Activated T-cell treated with anti-CD3 and anti-CD28 coated beads, Interleukin-2, amount 50 U/mL, for 4 hours (primary cell): ENCODE results near the gene KCNRG. TPM values are rescaled to one million over a fixed set of nuclear protein-coding genes. Genes with fewer than 3 reads are reported as not detected.

ENCODE experiments used
- ATAC-seq, 2 donors: fragments of 200-7000 bp; cut with Tn5 transposase; one replicate each; pipeline ENCODE4 v1.10.0; 2021
- DNase-seq: peaks from one replicate; pipeline ENCODE4 v3.0.0-alpha.2; 2020
- H3K27me3 Mint-ChIP-seq: one replicate; pipeline ENCODE4 v1.8.0; 2021; ENCODE audit warnings: low read depth, mixed read lengths
- H3K36me3 Mint-ChIP-seq: one replicate; pipeline ENCODE4 v1.8.0; 2022; ENCODE audit warnings: mixed read lengths; ENCODE audit not compliant: insufficient read depth
- H3K4me1 Mint-ChIP-seq: one replicate; pipeline ENCODE4 v1.8.0; 2021; ENCODE audit warnings: low read depth, mixed read lengths
- H3K4me3 Mint-ChIP-seq: one replicate; pipeline ENCODE4 v1.8.0; 2021; ENCODE audit warnings: mild to moderate bottlenecking, moderate library complexity, mixed read lengths
- H3K9me3 Mint-ChIP-seq: one replicate; pipeline ENCODE4 v1.8.0; 2021; ENCODE audit warnings: mixed read lengths
- total RNA-seq, 3 donors: library from RNA; stranded (reverse); gene quantifications; one replicate each; pipeline ENCODE4 v1.2.1, GENCODE V29; 2021

The KCNRG gene
- total RNA-seq, 3 donors from 2014 or later, result 0.18 to 0.82 (median 0.42) TPM

- ATAC-seq, result peak; percentile 85 to 87
- Mint-ChIP-seq H3K4me3 (peak within 1 kb of the TSS; percentile 89), H3K4me1 (peaks cover 42% of the 10 kb centered on the region), H3K36me3 (peaks cover 12% of the 10 kb centered on the region), H3K9me3 (no peaks in the 10 kb centered on the region), H3K27me3 (no peaks in the 10 kb centered on the region)
- peak; percentile 74 for DNase-seq
Observed at GRCh38 chr13:49996951-49997895, 18.0 kb upstream of the KCNRG start, which contains the start of gene TRIM13. TSS of gene TRIM13 (plus strand) at chr13:49997042. CDS start at chr13:50011941, 14,899 bp downstream.

GRCh38 chr13:49997955-49998354 is 17.3 kb upstream of the KCNRG start:
- Mint-ChIP-seq H3K9me3 (no peaks in the 10 kb centered on the region), H3K36me3 (peaks cover 12% of the 10 kb centered on the region), H3K27me3 (no peaks in the 10 kb centered on the region), H3K4me1 (peaks cover 47% of the 10 kb centered on the region), H3K4me3 (peak overlapping the region; percentile 89)
- ATAC-seq, result no peak
- DNase-seq, result no peak

- Mint-ChIP-seq H3K9me3 (no peaks in the 10 kb centered on the region), H3K36me3 (peaks cover 12% of the 10 kb centered on the region), H3K27me3 (no peaks in the 10 kb centered on the region), H3K4me1 (peaks cover 52% of the 10 kb centered on the region), H3K4me3 (peak overlapping the region; percentile 89)
- ATAC-seq (no peak), DNase-seq (peak; percentile 10)
Observed at GRCh38 chr13:49998714-49999624, 16.3 kb upstream of the KCNRG start.

GRCh38 chr13:50001287-50001686 is 14.0 kb upstream of the KCNRG start:
- peaks cover 57% of the 10 kb centered on the region for H3K4me1 Mint-ChIP-seq

GRCh38 chr13:50006426-50007135 is 8.7 kb upstream of the KCNRG start:
- H3K4me1 Mint-ChIP-seq, result peaks cover 39% of the 10 kb centered on the region
- H3K27me3 Mint-ChIP-seq, result no peaks in the 10 kb centered on the region
- H3K36me3 Mint-ChIP-seq, result peaks cover 23% of the 10 kb centered on the region
- H3K9me3 Mint-ChIP-seq, result no peaks in the 10 kb centered on the region
- H3K4me3 Mint-ChIP-seq, result no peak overlapping the region
- no peak for ATAC-seq
- no peak for DNase-seq

More at GRCh38 chr13:50001287-50001686, 14.0 kb upstream of the KCNRG start:
- DNase-seq, result no peak
- Mint-ChIP-seq H3K9me3 (no peaks in the 10 kb centered on the region), H3K27me3 (no peaks in the 10 kb centered on the region), H3K36me3 (peaks cover 17% of the 10 kb centered on the region), H3K4me3 (no peak overlapping the region)
- no peak for ATAC-seq

- no peaks in the 10 kb centered on the region for H3K9me3 Mint-ChIP-seq
- H3K4me1 Mint-ChIP-seq, result peaks cover 44% of the 10 kb centered on the region
- H3K4me3 Mint-ChIP-seq, result no peak overlapping the region
- ATAC-seq, result no peak
- peaks cover 45% of the 10 kb centered on the region for H3K36me3 Mint-ChIP-seq
- no peak for DNase-seq
- H3K27me3 Mint-ChIP-seq, result no peaks in the 10 kb centered on the region
Observed at GRCh38 chr13:50011461-50011860, 3.8 kb upstream of the KCNRG start.

GRCh38 chr13:50012396-50013169 is 2.7 kb upstream of the KCNRG start:
- H3K36me3 Mint-ChIP-seq, result peaks cover 44% of the 10 kb centered on the region

GRCh38 chr13:50014386-50014785 is 858 bp upstream of the KCNRG start:
- Mint-ChIP-seq H3K27me3 (no peaks in the 10 kb centered on the region), H3K9me3 (no peaks in the 10 kb centered on the region), H3K4me1 (peaks cover 46% of the 10 kb centered on the region), H3K36me3 (peaks cover 54% of the 10 kb centered on the region), H3K4me3 (no peak overlapping the region)
- DNase-seq (no peak), ATAC-seq (no peak)

More at GRCh38 chr13:50012396-50013169, 2.7 kb upstream of the KCNRG start:
- H3K4me1 Mint-ChIP-seq, result peaks cover 42% of the 10 kb centered on the region
- DNase-seq, result no peak
- H3K4me3 Mint-ChIP-seq, result no peak overlapping the region
- ATAC-seq, result no peak
- no peaks in the 10 kb centered on the region for H3K9me3 Mint-ChIP-seq
- H3K27me3 Mint-ChIP-seq, result no peaks in the 10 kb centered on the region

GRCh38 chr13:50015750-50016149 is 506 bp downstream of the KCNRG start:
- DNase-seq (no peak), ATAC-seq (no peak)

GRCh38 chr13:50016444-50016843 is 1.2 kb downstream of the KCNRG start:
- Mint-ChIP-seq H3K9me3 (no peaks in the 10 kb centered on the region), H3K27me3 (no peaks in the 10 kb centered on the region), H3K4me1 (peaks cover 36% of the 10 kb centered on the region), H3K36me3 (peaks cover 45% of the 10 kb centered on the region), H3K4me3 (no peak overlapping the region)
- no peak for ATAC-seq
- no peak for DNase-seq

More at GRCh38 chr13:50015750-50016149, 506 bp downstream of the KCNRG start:
- Mint-ChIP-seq H3K4me3 (no peak overlapping the region), H3K4me1 (peaks cover 41% of the 10 kb centered on the region), H3K9me3 (no peaks in the 10 kb centered on the region), H3K36me3 (peaks cover 50% of the 10 kb centered on the region), H3K27me3 (no peaks in the 10 kb centered on the region)

GRCh38 chr13:50017819-50018218 is 2.6 kb downstream of the KCNRG start:
- peaks cover 34% of the 10 kb centered on the region for H3K36me3 Mint-ChIP-seq
- no peaks in the 10 kb centered on the region for H3K27me3 Mint-ChIP-seq
- DNase-seq (no peak), ATAC-seq (no peak)
- H3K9me3 Mint-ChIP-seq, result no peaks in the 10 kb centered on the region
- peaks cover 26% of the 10 kb centered on the region for H3K4me1 Mint-ChIP-seq
- no peak overlapping the region for H3K4me3 Mint-ChIP-seq

GRCh38 chr13:50025436-50025835 is 10.2 kb downstream of the KCNRG start:
- H3K4me1 Mint-ChIP-seq, result peaks cover 3% of the 10 kb centered on the region
- DNase-seq, result no peak
- H3K9me3 Mint-ChIP-seq, result no peaks in the 10 kb centered on the region
- H3K4me3 Mint-ChIP-seq, result no peak overlapping the region
- H3K27me3 Mint-ChIP-seq, result no peaks in the 10 kb centered on the region
- ATAC-seq, result no peak
- peaks cover 18% of the 10 kb centered on the region for H3K36me3 Mint-ChIP-seq

GRCh38 chr13:50026788-50027473 is 11.7 kb downstream of the KCNRG start:
- Mint-ChIP-seq H3K4me3 (no peak overlapping the region), H3K9me3 (no peaks in the 10 kb centered on the region), H3K36me3 (peaks cover 16% of the 10 kb centered on the region), H3K27me3 (no peaks in the 10 kb centered on the region), H3K4me1 (peaks cover 3% of the 10 kb centered on the region)
- no peak for ATAC-seq
- no peak for DNase-seq
